ENCODE results near the gene VKORC1L1. TPM values are rescaled to one million over a fixed set of nuclear protein-coding genes. Genes with fewer than 3 reads are reported as not detected.
"Not testable (repeated sequence)": the region's sequence is repeated elsewhere in the genome, so short reads cannot be mapped to it uniquely, and the experiment has no call there.

The VKORC1L1 gene
- total and polyA plus RNA-seq, 2 of the 8 experiments (the other 6 are each of a cell fraction or from before 2014, with no cell fraction given): 12.7 to 45.3 TPM

DNA sequence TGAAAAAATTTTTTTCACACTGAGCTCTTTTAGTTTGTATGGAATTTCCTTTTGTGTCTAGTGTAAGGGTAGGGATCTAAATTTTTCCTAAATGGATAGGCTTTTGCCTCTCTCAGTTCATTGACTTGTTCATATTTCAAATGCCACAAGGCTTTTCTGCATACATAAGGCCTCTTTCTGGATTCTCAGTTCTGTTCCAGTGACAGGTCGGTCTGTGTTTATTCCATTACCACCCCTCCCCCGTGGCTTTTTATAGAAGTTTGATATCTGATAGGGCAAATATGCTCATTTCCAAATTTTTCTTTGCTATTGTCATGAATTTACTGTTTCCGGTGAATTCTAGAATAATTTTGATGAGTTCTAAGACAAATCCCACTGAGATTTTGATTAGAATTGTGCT is 12.7 kb downstream of the VKORC1L1 start:
- H2BK12ac ChIP-seq (ENCODE audit: low read depth, low read length); H4K5ac ChIP-seq (ENCODE audit: insufficient read length, low read depth, low read length); FAIRE-seq; H4K91ac ChIP-seq (replicated peaks; ENCODE audit: insufficient read length, low read length); H2BK120ac ChIP-seq (replicated peaks; ENCODE audit: low read depth, low read length); H2BK5ac ChIP-seq (ENCODE audit: low read depth, low read length); H4K8ac ChIP-seq (ENCODE audit: extremely low read depth, insufficient read depth, low read length); H3K27me3 ChIP-seq (replicated peaks in 1 of 4; ENCODE audit: control insufficient read depth in 3 of 4, extremely low read depth in 1 of 4, insufficient read depth in 3 of 4, low read length in 3 of 4); H2BK15ac ChIP-seq (ENCODE audit: low read length); H2AFZ ChIP-seq (ENCODE audit: low read length); DNase-seq (ENCODE audit: low read depth in 1 of 2, low spot score in 2 of 2); H3K4me2 ChIP-seq (ENCODE audit: insufficient read depth in 1 of 2, low read depth in 2 of 2, low read length in 2 of 2); H4K20me1 ChIP-seq (replicated peaks in 1 of 2; ENCODE audit: control insufficient read depth in 1 of 2, insufficient read depth in 2 of 2, low read length in 2 of 2); H3K56ac ChIP-seq (replicated peaks; ENCODE audit: insufficient read length, low read depth, low read length); CTCF ChIA-PET (ENCODE audit: partially characterized antibody); H2BK20ac ChIP-seq (ENCODE audit: low read length); H3K79me1 ChIP-seq (ENCODE audit: low read depth, low read length); H3K23ac ChIP-seq (ENCODE audit: insufficient read length); H3K36me3 ChIP-seq (ENCODE audit: control insufficient read depth in 2 of 4, insufficient read depth in 4 of 4, low read length in 3 of 4); H3K9me3 ChIP-seq (ENCODE audit: insufficient read depth in 2 of 2, low read depth in 1 of 2, low read length in 1 of 2); H3K9ac ChIP-seq (replicated peaks in 1 of 4; ENCODE audit: extremely low read depth in 1 of 4, low read depth in 3 of 4, low read length in 3 of 4); H3K4me1 ChIP-seq (replicated peaks in 1 of 4; ENCODE audit: control insufficient read depth in 3 of 4, insufficient read depth in 4 of 4, low read length in 3 of 4); H3K14ac ChIP-seq (ENCODE audit: insufficient read length); H2AK5ac ChIP-seq (ENCODE audit: low read depth, low read length); POLR2A ChIA-PET (ENCODE audit: partially characterized antibody); H3K4me3 ChIP-seq (ENCODE audit: extremely low read depth in 1 of 4, insufficient read depth in 2 of 4, low read depth in 3 of 4, low read length in 4 of 4); H3K27ac ChIP-seq (ENCODE audit: low read depth, low read length); H3K23me2 ChIP-seq (ENCODE audit: low read depth, low read length); H3K4ac ChIP-seq (replicated peaks; ENCODE audit: insufficient read length, low read depth, low read length); H3K18ac ChIP-seq (ENCODE audit: extremely low read depth, low read length): not testable (repeated sequence)
- peaks cover under 1 to 23% of the 10 kb centered on the region in 2 experiments; a peak in 2 of 4 replicates for H3K79me2 ChIP-seq (ENCODE audit: control insufficient read depth in 1 of 2, insufficient read depth in 2 of 2, low read length in 2 of 2)
- WGBS, 2 experiments (ENCODE audit: extremely low coverage in 1 of 2, insufficient coverage in 1 of 2, insufficient read length in 1 of 2, insufficient replicate concordance in 2 of 2, low coverage in 1 of 2, low lambda C conversion rate in 2 of 2, missing lambda C conversion rate in 1 of 2): 100% methylated on average over 1 of the region's 3 CpGs; no CpG with 5 or more reads in 1 of the 2 experiments

DNA sequence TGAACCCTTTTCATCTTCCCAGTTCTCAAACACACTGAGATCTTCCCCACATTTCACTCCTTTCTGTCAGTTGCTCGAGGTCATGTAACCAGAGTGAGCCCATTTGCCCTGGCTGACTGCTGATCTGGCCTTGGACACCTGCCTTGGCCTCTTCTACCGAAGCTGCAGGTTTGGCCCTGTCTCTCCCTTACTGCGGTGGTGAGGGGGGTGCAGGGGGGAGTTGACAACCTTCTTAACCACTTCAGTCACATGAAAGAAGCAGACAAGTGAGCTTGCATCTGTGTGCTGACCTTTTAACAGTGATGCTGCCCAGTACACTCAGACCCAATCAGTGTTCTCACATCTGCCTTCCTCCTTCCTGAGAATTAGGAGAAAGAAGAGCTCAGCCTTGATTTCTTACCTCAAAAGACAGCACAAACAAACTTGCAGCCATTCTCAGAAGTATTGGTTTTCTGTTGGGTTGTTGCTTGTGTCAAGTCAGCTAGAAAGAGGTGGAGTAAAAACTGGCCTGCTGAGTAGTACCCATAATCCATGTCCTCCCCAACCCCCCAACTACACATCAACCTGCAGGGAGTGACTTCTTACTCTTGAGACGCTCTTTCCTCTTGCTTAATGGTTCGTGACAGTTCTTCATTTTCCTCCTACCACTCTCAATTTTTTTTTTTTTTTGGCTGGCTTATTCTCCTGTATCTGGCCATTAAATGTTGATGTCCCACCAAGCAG is 15.7 kb downstream of the VKORC1L1 start:
- H3K79me1 ChIP-seq (ENCODE audit: low read depth, low read length); H3K9ac ChIP-seq (replicated peaks in 1 of 4; ENCODE audit: extremely low read depth in 1 of 4, low read depth in 3 of 4, low read length in 3 of 4); H4K20me1 ChIP-seq (replicated peaks in 1 of 2; ENCODE audit: control insufficient read depth in 1 of 2, insufficient read depth in 2 of 2, low read length in 2 of 2); H2AK5ac ChIP-seq (ENCODE audit: low read depth, low read length); H4K5ac ChIP-seq (ENCODE audit: insufficient read length, low read depth, low read length); H3K4ac ChIP-seq (replicated peaks; ENCODE audit: insufficient read length, low read depth, low read length); H3K27me3 ChIP-seq (replicated peaks in 1 of 4; ENCODE audit: control insufficient read depth in 3 of 4, extremely low read depth in 1 of 4, insufficient read depth in 3 of 4, low read length in 3 of 4); CTCF ChIA-PET (ENCODE audit: partially characterized antibody); H4K91ac ChIP-seq (replicated peaks; ENCODE audit: insufficient read length, low read length); H3K14ac ChIP-seq (ENCODE audit: insufficient read length); H2BK120ac ChIP-seq (replicated peaks; ENCODE audit: low read depth, low read length); H2AFZ ChIP-seq (ENCODE audit: low read length); H3K23ac ChIP-seq (ENCODE audit: insufficient read length); H3K4me2 ChIP-seq (ENCODE audit: insufficient read depth in 1 of 2, low read depth in 2 of 2, low read length in 2 of 2); DNase-seq (ENCODE audit: low read depth in 1 of 2, low spot score in 2 of 2); H2BK20ac ChIP-seq (ENCODE audit: low read length); H2BK15ac ChIP-seq (ENCODE audit: low read length); H3K56ac ChIP-seq (replicated peaks; ENCODE audit: insufficient read length, low read depth, low read length); H3K23me2 ChIP-seq (ENCODE audit: low read depth, low read length); H3K4me1 ChIP-seq (replicated peaks in 1 of 4; ENCODE audit: control insufficient read depth in 3 of 4, insufficient read depth in 4 of 4, low read length in 3 of 4); FAIRE-seq; H3K9me3 ChIP-seq (ENCODE audit: insufficient read depth in 2 of 2, low read depth in 1 of 2, low read length in 1 of 2); H3K18ac ChIP-seq (ENCODE audit: extremely low read depth, low read length); H2BK12ac ChIP-seq (ENCODE audit: low read depth, low read length); POLR2A ChIA-PET (ENCODE audit: partially characterized antibody); H3K4me3 ChIP-seq (ENCODE audit: extremely low read depth in 1 of 4, insufficient read depth in 2 of 4, low read depth in 3 of 4, low read length in 4 of 4); H2BK5ac ChIP-seq (ENCODE audit: low read depth, low read length); H4K8ac ChIP-seq (ENCODE audit: extremely low read depth, insufficient read depth, low read length); H3K27ac ChIP-seq (ENCODE audit: low read depth, low read length); H3K36me3 ChIP-seq (ENCODE audit: control insufficient read depth in 2 of 4, insufficient read depth in 4 of 4, low read length in 3 of 4): not testable (repeated sequence)
- peaks cover 0 to 32% of the 10 kb centered on the region in 2 experiments; a peak in 2 of 4 replicates for H3K79me2 ChIP-seq (ENCODE audit: control insufficient read depth in 1 of 2, insufficient read depth in 2 of 2, low read length in 2 of 2)
- WGBS, 2 experiments (ENCODE audit: extremely low coverage in 1 of 2, insufficient coverage in 1 of 2, insufficient read length in 1 of 2, insufficient replicate concordance in 2 of 2, low coverage in 1 of 2, low lambda C conversion rate in 2 of 2, missing lambda C conversion rate in 1 of 2): 83% methylated on average over 5 of the region's 5 CpGs; no CpG with 5 or more reads in 1 of the 2 experiments
